Measurements from ENCODE around the gene MICAL3.

MICAL3 gene

GRCh38 chr22:17893900-17894535, 130.3 kb downstream of the MICAL3 start:
- DNase-seq, result no peak
- H3K4me1 Mint-ChIP-seq, result peaks cover 22% of the 10 kb centered on the region
- no peaks in the 10 kb centered on the region for H3K27me3 Mint-ChIP-seq (ENCODE audit: low read depth, poor library complexity)
- TF ChIP-seq CTCF (IDR thresholded peaks at IDR 0.05), result no peak
- H3K36me3 Mint-ChIP-seq (ENCODE audit: low read depth), result peaks cover 22% of the 10 kb centered on the region
- H3K27ac Mint-ChIP-seq, result no peak overlapping the region
- H3K9me3 Mint-ChIP-seq, result no peaks in the 10 kb centered on the region
- no peak overlapping the region for H3K4me3 Mint-ChIP-seq

- Mint-ChIP-seq H3K4me3 (no peak overlapping the region), H3K9me3 (no peaks in the 10 kb centered on the region), H3K27ac (no peak overlapping the region), H3K27me3 (ENCODE audit: low read depth, poor library complexity) (no peaks in the 10 kb centered on the region), H3K4me1 (peaks cover 11% of the 10 kb centered on the region), H3K36me3 (ENCODE audit: low read depth) (peaks cover 22% of the 10 kb centered on the region)
- DNase-seq, result no peak
- TF ChIP-seq CTCF (IDR thresholded peaks at IDR 0.05), result no peak
These were observed 132.0 kb downstream of the MICAL3 start for GRCh38 chr22:17892376-17892775.

- no peak for TF ChIP-seq CTCF (IDR thresholded peaks at IDR 0.05)
- DNase-seq, result peak; percentile 49
- H3K4me3 Mint-ChIP-seq, result no peak overlapping the region
- peaks cover 21% of the 10 kb centered on the region for H3K36me3 Mint-ChIP-seq (ENCODE audit: low read depth)
- no peaks in the 10 kb centered on the region for H3K27me3 Mint-ChIP-seq (ENCODE audit: low read depth, poor library complexity)
- no peak overlapping the region for H3K27ac Mint-ChIP-seq
- H3K4me1 Mint-ChIP-seq, result peaks cover 6% of the 10 kb centered on the region
- no peaks in the 10 kb centered on the region for H3K9me3 Mint-ChIP-seq
These were observed 132.7 kb downstream of the MICAL3 start for GRCh38 chr22:17891481-17892167.

GRCh38 chr22:17890892-17891291, 133.5 kb downstream of the MICAL3 start:
- DNase-seq, result no peak
- Mint-ChIP-seq H3K27me3 (ENCODE audit: low read depth, poor library complexity) (no peaks in the 10 kb centered on the region), H3K9me3 (no peaks in the 10 kb centered on the region), H3K27ac (no peak overlapping the region), H3K4me3 (no peak overlapping the region), H3K36me3 (ENCODE audit: low read depth) (peaks cover 19% of the 10 kb centered on the region), H3K4me1 (peaks cover 5% of the 10 kb centered on the region)
- no peak for TF ChIP-seq CTCF (IDR thresholded peaks at IDR 0.05)

GRCh38 chr22:17890245-17890671, 134.1 kb downstream of the MICAL3 start:
- H3K4me3 Mint-ChIP-seq, result no peak overlapping the region
- peaks cover 22% of the 10 kb centered on the region for H3K36me3 Mint-ChIP-seq (ENCODE audit: low read depth)
- H3K4me1 Mint-ChIP-seq, result peaks cover 5% of the 10 kb centered on the region
- H3K9me3 Mint-ChIP-seq, result no peaks in the 10 kb centered on the region
- no peak for TF ChIP-seq CTCF (IDR thresholded peaks at IDR 0.05)
- H3K27ac Mint-ChIP-seq, result no peak overlapping the region
- no peaks in the 10 kb centered on the region for H3K27me3 Mint-ChIP-seq (ENCODE audit: low read depth, poor library complexity)
- DNase-seq, result no peak

- TF ChIP-seq CTCF (IDR thresholded peaks at IDR 0.05), result peak; percentile 27
- Mint-ChIP-seq H3K27ac (no peak overlapping the region), H3K36me3 (ENCODE audit: low read depth) (peaks cover 21% of the 10 kb centered on the region), H3K4me3 (no peak overlapping the region), H3K27me3 (ENCODE audit: low read depth, poor library complexity) (no peaks in the 10 kb centered on the region), H3K9me3 (no peaks in the 10 kb centered on the region), H3K4me1 (peaks cover 17% of the 10 kb centered on the region)
- peak; percentile 44 for DNase-seq
These were observed 135.5 kb downstream of the MICAL3 start for GRCh38 chr22:17888855-17889254.
